Measurements from ENCODE around the gene ACSL1.

GRCh38 chr4:184812651-184813181, 13.1 kb downstream of the ACSL1 start:
- TF ChIP-seq CTCF (IDR thresholded peaks at IDR 0.05) = no peak
- TF ChIP-seq ZFX (IDR thresholded peaks at IDR 0.05; ENCODE audit: borderline replicate concordance) = no peak
